SK-N-SH treated with all-trans-retinoic acid at 6 μM for 48 hours (cell line): ENCODE measurements around the gene CCDC137.

Experiments used
- GLIS3 ChIP-seq: fragments of 250-450 bp; sonication (Bioruptor Pico); IDR thresholded peaks from 2 replicates; pipeline ENCODE4 v1.5.0; 2020; ENCODE audit warnings: mild to moderate bottlenecking, moderate library complexity
- ZFP30 ChIP-seq: fragments of 450-650 bp; formaldehyde crosslinking; IDR thresholded peaks from 2 replicates; pipeline ENCODE4 v1.5.0; 2022; ENCODE audit warnings: mild to moderate bottlenecking, moderate library complexity
- TF ChIP-seq, protein P1 (sequence below): fragments of 250-450 bp; sonication (Bioruptor Pico); IDR thresholded peaks from 2 replicates; pipeline ENCODE4 v1.5.0; 2020; ENCODE audit warnings: mild to moderate bottlenecking, moderate library complexity

DNA sequence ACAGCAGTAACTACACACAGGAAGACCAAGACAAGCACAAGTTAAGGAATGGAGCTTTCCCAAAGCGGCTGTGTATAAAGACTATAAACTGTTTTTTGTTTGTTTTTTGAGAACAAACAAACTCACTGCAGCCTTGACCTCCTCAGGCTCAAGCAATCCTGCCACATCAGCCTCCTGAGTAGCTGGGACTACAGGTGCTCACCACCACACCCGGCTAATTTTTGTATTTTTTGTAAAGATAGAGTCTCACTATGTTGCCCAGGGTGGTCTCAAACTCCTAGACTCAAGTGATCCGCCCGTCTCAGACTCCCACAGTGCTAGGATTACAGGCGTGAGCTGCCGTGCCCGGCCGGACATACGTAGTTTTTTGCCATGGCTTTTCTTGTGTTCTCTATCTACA is 6.1 kb upstream of the CCDC137 start:
- TF ChIP-seq GLIS3 (CRISPR knock-in tag) = no peak
- TF ChIP-seq, protein P1, sequence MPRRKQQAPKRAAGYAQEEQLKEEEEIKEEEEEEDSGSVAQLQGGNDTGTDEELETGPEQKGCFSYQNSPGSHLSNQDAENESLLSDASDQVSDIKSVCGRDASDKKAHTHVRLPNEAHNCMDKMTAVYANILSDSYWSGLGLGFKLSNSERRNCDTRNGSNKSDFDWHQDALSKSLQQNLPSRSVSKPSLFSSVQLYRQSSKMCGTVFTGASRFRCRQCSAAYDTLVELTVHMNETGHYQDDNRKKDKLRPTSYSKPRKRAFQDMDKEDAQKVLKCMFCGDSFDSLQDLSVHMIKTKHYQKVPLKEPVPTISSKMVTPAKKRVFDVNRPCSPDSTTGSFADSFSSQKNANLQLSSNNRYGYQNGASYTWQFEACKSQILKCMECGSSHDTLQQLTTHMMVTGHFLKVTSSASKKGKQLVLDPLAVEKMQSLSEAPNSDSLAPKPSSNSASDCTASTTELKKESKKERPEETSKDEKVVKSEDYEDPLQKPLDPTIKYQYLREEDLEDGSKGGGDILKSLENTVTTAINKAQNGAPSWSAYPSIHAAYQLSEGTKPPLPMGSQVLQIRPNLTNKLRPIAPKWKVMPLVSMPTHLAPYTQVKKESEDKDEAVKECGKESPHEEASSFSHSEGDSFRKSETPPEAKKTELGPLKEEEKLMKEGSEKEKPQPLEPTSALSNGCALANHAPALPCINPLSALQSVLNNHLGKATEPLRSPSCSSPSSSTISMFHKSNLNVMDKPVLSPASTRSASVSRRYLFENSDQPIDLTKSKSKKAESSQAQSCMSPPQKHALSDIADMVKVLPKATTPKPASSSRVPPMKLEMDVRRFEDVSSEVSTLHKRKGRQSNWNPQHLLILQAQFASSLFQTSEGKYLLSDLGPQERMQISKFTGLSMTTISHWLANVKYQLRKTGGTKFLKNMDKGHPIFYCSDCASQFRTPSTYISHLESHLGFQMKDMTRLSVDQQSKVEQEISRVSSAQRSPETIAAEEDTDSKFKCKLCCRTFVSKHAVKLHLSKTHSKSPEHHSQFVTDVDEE (CRISPR knock-in tag) = no peak
- TF ChIP-seq ZFP30 (CRISPR knock-in tag) = no peak
